Ramos (cell line): ENCODE results near the gene PLXNA4.

Experiments
- in situ Hi-C: fragments of 300-500 bp; cut with MboI; formaldehyde crosslinking; loops from one replicate; pipeline ENCODE4 v1.14.3; 2022; ENCODE audit warnings: low sequenced_read_pairs; ENCODE audit not compliant: unreplicated experiment

Gene PLXNA4

GRCh38 chr7:132575982-132576720 lies at the start of gene PLXNA4:
Gene PLXNA4, minus strand, starts transcription at chr7:132576470. Its CDS starts 67,777 bp downstream, at chr7:132508693.
- in situ Hi-C loops = loop anchor here (10.0 to 25.0 kb wide), 2 partner anchors 251 to 889 kb away; no protein-coding TSS in a partner anchor

GRCh38 chr7:132625651-132626050 lies 49.4 kb upstream of the PLXNA4 start:
- in situ Hi-C loops = no loop called here

- in situ Hi-C loops = no loop called here
These were observed 45.8 kb upstream of the PLXNA4 start for GRCh38 chr7:132622081-132622480.

- in situ Hi-C loops = no loop called here
These were observed 43.7 kb upstream of the PLXNA4 start for GRCh38 chr7:132619967-132620366.

GRCh38 chr7:132618956-132619305 lies 42.7 kb upstream of the PLXNA4 start:
- in situ Hi-C loops = no loop called here

GRCh38 chr7:132618271-132618955 lies 42.1 kb upstream of the PLXNA4 start:
- in situ Hi-C loops = no loop called here

GRCh38 chr7:132614428-132615318 lies 38.4 kb upstream of the PLXNA4 start:
- in situ Hi-C loops = no loop called here

GRCh38 chr7:132613737-132614136 lies 37.5 kb upstream of the PLXNA4 start:
- in situ Hi-C loops = no loop called here

- in situ Hi-C loops = no loop called here
These were observed 34.7 kb upstream of the PLXNA4 start for GRCh38 chr7:132610995-132611394.

- in situ Hi-C loops = no loop called here
These were observed 33.7 kb upstream of the PLXNA4 start for GRCh38 chr7:132609906-132610520.

GRCh38 chr7:132609222-132609621 lies 33.0 kb upstream of the PLXNA4 start:
- in situ Hi-C loops = no loop called here

- in situ Hi-C loops = no loop called here
These were observed 32.3 kb upstream of the PLXNA4 start for GRCh38 chr7:132608523-132608922.

- in situ Hi-C loops = no loop called here
These were observed 31.4 kb upstream of the PLXNA4 start for GRCh38 chr7:132607656-132608055.

- in situ Hi-C loops = no loop called here
These were observed 27.9 kb upstream of the PLXNA4 start for GRCh38 chr7:132604121-132604520.

GRCh38 chr7:132603220-132603833 lies 27.1 kb upstream of the PLXNA4 start:
- in situ Hi-C loops = no loop called here

GRCh38 chr7:132601783-132602182 lies 25.5 kb upstream of the PLXNA4 start:
- in situ Hi-C loops = no loop called here

- in situ Hi-C loops = loop anchor here (25.0 kb wide), 1 partner anchor 909 kb away; no protein-coding TSS in a partner anchor
These were observed 20.3 kb upstream of the PLXNA4 start for GRCh38 chr7:132596588-132596987.

- in situ Hi-C loops = loop anchor here (25.0 kb wide), 1 partner anchor 907 kb away; no protein-coding TSS in a partner anchor
These were observed 18.5 kb upstream of the PLXNA4 start for GRCh38 chr7:132594741-132595140.

- in situ Hi-C loops = loop anchor here (25.0 kb wide), 1 partner anchor 906 kb away; no protein-coding TSS in a partner anchor
These were observed 16.7 kb upstream of the PLXNA4 start for GRCh38 chr7:132592936-132593335.
